ENCODE data around the gene DGKB.

The DGKB gene

DNA sequence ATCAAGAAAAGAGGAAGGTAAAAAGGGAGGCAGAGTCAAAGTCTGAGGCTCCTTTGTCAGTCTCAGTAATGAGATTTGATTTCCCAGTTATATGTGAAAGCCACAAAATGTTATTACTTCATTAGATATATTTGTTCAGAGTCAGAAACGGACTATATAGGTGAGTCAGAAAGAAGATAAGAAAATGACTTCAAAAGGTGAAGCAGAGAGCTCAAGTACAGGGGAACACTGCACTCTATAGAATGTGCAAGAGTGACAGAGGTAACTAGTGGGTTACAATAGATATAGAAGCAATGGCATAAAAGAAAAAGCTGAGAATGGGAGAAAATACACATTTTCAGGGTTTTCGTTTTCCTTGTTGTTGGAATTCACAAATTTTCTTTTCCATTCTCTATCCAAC lies 43.3 kb downstream of the DGKB start:
- peaks cover 4% of the 10 kb centered on the region; the same call in 1 of the 2 replicates for H3K9me3 ChIP-seq (ENCODE audit: insufficient read depth, low read depth, low read length)
- no peaks in the 10 kb centered on the region for H3K4me1 ChIP-seq (ENCODE audit: insufficient read depth, low read length)
- no peaks in the 10 kb centered on the region for H3K36me3 ChIP-seq (ENCODE audit: insufficient read depth, low read depth, low read length)
- H3K9ac ChIP-seq (ENCODE audit: low read depth, low read length), result no peak overlapping the region
- no peaks in the 10 kb centered on the region for H3K27me3 ChIP-seq (ENCODE audit: insufficient read depth, low read length)
- H3K4me3 ChIP-seq (ENCODE audit: low read length), result no peak overlapping the region
- no peak overlapping the region for H3K27ac ChIP-seq (ENCODE audit: low read length)

DNA sequence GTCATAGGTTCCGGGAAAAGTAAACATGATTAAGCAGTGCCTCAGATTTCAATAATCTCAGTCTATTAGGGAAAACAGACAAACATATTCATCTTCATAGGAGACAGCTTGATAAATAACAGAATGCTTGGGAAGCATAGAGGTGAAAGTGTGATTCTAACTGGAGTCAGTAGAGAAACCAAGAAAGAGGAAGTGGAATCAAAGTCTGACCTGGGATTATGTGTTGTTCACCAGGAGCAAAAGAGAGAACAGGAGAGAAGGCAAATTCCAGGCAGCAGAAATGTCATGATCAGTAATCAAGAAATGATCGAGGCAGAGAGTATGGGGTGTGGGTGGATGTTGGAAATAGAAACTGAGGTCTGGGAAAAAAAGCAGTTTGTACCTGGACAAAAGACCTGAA lies 43.7 kb downstream of the DGKB start:
- Histone ChIP-seq H3K27ac (ENCODE audit: low read length) (no peak overlapping the region), H3K27me3 (ENCODE audit: insufficient read depth, low read length) (no peaks in the 10 kb centered on the region), H3K9me3 (ENCODE audit: insufficient read depth, low read depth, low read length) (peaks cover 7% of the 10 kb centered on the region; the same call in 1 of the 2 replicates), H3K4me1 (ENCODE audit: insufficient read depth, low read length) (no peaks in the 10 kb centered on the region), H3K36me3 (ENCODE audit: insufficient read depth, low read depth, low read length) (no peaks in the 10 kb centered on the region), H3K4me3 (ENCODE audit: low read length) (no peak overlapping the region), H3K9ac (ENCODE audit: low read depth, low read length) (no peak overlapping the region)

DNA sequence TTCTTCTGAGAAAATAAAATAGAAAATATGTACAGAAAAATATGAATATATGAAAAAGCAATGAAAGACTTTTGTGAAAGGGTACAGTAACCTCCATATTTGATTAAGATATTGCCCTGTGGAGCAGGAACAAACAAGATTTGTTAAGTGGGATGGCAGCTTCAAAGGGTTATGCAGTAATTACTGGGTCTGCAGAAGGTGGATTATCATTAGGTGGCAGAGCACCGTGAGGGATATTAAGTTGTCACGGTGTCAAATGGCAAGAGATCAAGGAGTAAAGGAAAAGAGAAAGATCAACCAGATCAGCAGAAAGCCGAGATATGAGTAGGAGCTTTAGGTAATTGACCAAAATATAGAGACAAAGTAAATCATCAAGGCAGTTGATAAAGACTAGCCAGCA lies 44.1 kb downstream of the DGKB start:
- Histone ChIP-seq H3K9me3 (ENCODE audit: insufficient read depth, low read depth, low read length) (peaks cover 7% of the 10 kb centered on the region; the same call in 1 of the 2 replicates), H3K27ac (ENCODE audit: low read length) (no peak overlapping the region), H3K27me3 (ENCODE audit: insufficient read depth, low read length) (no peaks in the 10 kb centered on the region), H3K4me1 (ENCODE audit: insufficient read depth, low read length) (no peaks in the 10 kb centered on the region), H3K9ac (ENCODE audit: low read depth, low read length) (no peak overlapping the region), H3K36me3 (ENCODE audit: insufficient read depth, low read depth, low read length) (no peaks in the 10 kb centered on the region), H3K4me3 (ENCODE audit: low read length) (no peak overlapping the region)

DNA sequence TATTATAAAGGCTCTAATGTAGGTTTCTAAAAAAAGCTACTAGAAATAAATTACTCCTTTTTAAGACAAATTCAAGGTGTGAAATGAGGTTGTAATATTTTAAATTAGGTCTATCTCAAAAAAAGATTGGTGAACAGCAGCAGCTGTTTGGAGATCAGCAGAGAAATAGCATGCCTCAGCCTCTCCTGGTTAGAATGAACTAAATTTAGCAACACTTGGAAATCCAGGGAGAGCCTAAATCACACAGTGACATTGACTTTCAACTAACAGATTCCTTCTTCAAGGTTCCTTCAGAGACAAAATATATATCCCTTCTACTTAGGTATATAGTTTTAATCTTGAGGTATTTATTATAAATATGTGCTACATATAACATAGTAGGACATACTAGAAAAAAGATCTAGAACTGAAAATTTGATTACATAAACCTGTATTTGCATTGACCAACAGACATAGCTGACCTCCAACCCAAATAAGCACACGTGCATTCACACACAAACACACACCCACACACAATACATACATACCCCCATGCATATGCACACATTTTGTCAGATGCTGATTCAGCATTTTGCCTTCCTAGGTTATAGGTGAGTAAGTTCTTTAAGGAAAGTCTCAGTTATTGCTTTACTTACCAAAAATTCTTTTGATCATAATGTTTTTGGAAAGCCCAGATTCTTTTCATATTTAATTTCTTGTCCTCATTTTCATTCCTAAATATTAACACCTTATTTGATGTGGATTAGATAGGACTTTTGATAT lies 47.3 kb downstream of the DGKB start:
- peaks cover 7% of the 10 kb centered on the region; the same call in 1 of the 2 replicates for H3K9me3 ChIP-seq (ENCODE audit: insufficient read depth, low read depth, low read length)
- no peak overlapping the region for H3K4me3 ChIP-seq (ENCODE audit: low read length)
- no peaks in the 10 kb centered on the region for H3K27me3 ChIP-seq (ENCODE audit: insufficient read depth, low read length)
- no peak overlapping the region for H3K9ac ChIP-seq (ENCODE audit: low read depth, low read length)
- no peak overlapping the region for H3K27ac ChIP-seq (ENCODE audit: low read length)
- H3K4me1 ChIP-seq (ENCODE audit: insufficient read depth, low read length), result no peaks in the 10 kb centered on the region
- no peaks in the 10 kb centered on the region for H3K36me3 ChIP-seq (ENCODE audit: insufficient read depth, low read depth, low read length)

DNA sequence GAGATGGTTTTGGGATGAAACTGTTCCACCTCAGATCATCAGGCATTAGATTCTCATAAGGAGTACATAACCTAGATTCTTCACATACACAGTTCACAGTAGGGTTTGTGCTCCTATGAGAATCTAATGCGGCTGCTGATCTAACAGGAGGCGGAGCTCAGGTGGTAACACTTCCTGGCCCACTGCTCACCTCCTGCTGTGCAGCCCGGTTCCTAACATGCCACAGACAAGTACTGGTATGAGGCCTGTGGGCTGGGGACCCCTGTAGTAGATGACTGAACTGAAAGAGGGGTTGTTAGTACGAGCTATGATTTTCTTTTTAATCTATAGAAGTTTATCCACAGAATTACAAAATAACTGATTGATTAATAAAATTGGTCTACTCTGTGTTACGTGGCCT lies 48.1 kb downstream of the DGKB start:
- Histone ChIP-seq H3K36me3 (ENCODE audit: insufficient read depth, low read depth, low read length) (no peaks in the 10 kb centered on the region), H3K9ac (ENCODE audit: low read depth, low read length) (no peak overlapping the region), H3K27ac (ENCODE audit: low read length) (no peak overlapping the region), H3K4me3 (ENCODE audit: low read length) (no peak overlapping the region), H3K9me3 (ENCODE audit: insufficient read depth, low read depth, low read length) (peaks cover 7% of the 10 kb centered on the region; the same call in 1 of the 2 replicates), H3K27me3 (ENCODE audit: insufficient read depth, low read length) (no peaks in the 10 kb centered on the region), H3K4me1 (ENCODE audit: insufficient read depth, low read length) (no peaks in the 10 kb centered on the region)

DNA sequence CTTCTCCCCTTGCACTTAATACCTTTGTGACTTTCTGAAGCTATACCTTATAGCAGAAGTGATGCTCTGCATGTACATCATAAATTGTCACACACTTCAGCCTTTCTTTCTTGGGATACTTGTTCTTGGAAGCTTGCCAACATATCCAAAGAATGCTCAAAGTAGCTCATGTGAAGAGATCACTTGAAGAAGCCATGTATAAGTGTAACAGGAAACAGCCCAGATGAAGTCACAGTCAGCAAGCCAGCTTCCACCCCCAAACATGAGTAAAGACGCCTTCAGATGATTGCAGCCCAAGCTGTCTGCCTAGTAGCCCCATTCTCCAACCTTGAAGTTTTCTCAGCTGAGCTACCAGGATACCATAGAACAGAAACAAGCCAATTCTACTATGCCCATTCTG lies 50.9 kb downstream of the DGKB start:
- Histone ChIP-seq H3K9me3 (ENCODE audit: insufficient read depth, low read depth, low read length) (peaks cover 7% of the 10 kb centered on the region; the same call in 1 of the 2 replicates), H3K4me1 (ENCODE audit: insufficient read depth, low read length) (peaks cover 1% of the 10 kb centered on the region), H3K36me3 (ENCODE audit: insufficient read depth, low read depth, low read length) (no peaks in the 10 kb centered on the region), H3K4me3 (ENCODE audit: low read length) (no peak overlapping the region), H3K27ac (ENCODE audit: low read length) (no peak overlapping the region), H3K9ac (ENCODE audit: low read depth, low read length) (no peak overlapping the region), H3K27me3 (ENCODE audit: insufficient read depth, low read length) (no peaks in the 10 kb centered on the region)

DNA sequence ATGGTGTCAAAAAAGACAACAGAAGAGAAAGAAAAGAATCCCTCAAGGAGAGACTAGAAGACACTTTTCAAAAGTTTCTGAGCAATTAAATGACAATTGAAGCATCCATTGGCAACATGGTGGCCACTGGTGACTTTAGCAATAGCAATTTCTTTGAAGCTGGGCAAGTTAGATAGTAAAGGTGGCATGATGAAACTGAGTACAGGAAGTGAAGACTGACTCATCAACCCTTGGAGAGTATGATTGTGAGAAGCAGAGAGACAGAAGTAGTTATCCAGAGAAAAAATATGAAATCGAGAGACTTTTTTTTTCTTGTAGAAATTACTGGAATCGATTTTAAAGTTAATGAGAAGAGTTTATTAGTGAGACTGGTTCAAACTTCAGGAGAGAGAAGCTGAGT lies 52.5 kb downstream of the DGKB start:
- H3K27me3 ChIP-seq (ENCODE audit: insufficient read depth, low read length), result no peaks in the 10 kb centered on the region
- peaks cover 15% of the 10 kb centered on the region for H3K4me1 ChIP-seq (ENCODE audit: insufficient read depth, low read length)
- no peaks in the 10 kb centered on the region for H3K36me3 ChIP-seq (ENCODE audit: insufficient read depth, low read depth, low read length)
- H3K9me3 ChIP-seq (ENCODE audit: insufficient read depth, low read depth, low read length), result peaks cover 7% of the 10 kb centered on the region; the same call in 1 of the 2 replicates
- H3K27ac ChIP-seq (ENCODE audit: low read length), result no peak overlapping the region
- H3K4me3 ChIP-seq (ENCODE audit: low read length), result no peak overlapping the region
- H3K9ac ChIP-seq (ENCODE audit: low read depth, low read length), result no peak overlapping the region

DNA sequence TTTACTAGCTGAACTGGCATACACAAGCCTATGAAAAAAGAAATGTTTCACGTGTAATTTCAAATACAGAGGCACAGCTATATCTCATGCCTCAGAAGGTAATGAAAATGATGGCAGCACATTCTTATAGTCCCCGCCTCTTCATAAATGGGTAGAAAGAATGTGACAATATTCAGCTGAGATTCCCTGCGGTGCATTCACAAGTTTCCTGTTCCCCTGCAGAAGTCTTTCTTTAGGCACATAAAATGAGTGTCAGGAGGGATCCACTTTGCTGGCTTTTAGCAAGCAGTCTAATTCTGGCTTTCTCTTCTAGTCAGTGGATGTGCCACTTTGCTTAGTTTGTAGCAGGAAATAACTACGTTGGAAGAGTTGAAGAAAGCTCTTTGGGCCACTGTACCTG lies 56.1 kb downstream of the DGKB start:
- Histone ChIP-seq H3K36me3 (ENCODE audit: insufficient read depth, low read depth, low read length) (no peaks in the 10 kb centered on the region), H3K9me3 (ENCODE audit: insufficient read depth, low read depth, low read length) (no peaks in the 10 kb centered on the region), H3K4me3 (ENCODE audit: low read length) (peak overlapping the region; percentile 39; the same call in 1 of the 2 replicates), H3K9ac (ENCODE audit: low read depth, low read length) (no peak overlapping the region), H3K27ac (ENCODE audit: low read length) (peak overlapping the region; percentile 50), H3K27me3 (ENCODE audit: insufficient read depth, low read length) (no peaks in the 10 kb centered on the region), H3K4me1 (ENCODE audit: insufficient read depth, low read length) (peaks cover 15% of the 10 kb centered on the region)

DNA sequence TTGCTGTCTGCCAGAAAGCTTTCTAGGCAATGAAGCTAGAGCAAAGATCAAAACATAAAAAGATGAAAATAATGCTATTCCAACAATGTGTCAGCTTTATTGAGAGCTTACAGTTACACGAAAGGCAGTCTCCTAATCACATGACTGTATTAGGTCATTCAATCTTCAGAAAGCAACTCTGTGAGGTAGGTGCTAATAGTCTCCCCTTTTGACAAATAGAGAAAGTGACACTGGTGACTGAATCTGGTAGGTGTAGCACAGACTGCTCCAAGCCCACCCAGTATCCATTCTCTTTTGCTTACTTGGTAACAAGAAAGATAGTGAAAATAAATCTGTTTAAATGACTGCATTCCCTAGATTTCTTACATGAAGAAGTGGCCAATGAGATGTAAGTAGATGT lies 58.8 kb downstream of the DGKB start:
- Histone ChIP-seq H3K9me3 (ENCODE audit: insufficient read depth, low read depth, low read length) (no peaks in the 10 kb centered on the region), H3K27me3 (ENCODE audit: insufficient read depth, low read length) (no peaks in the 10 kb centered on the region), H3K9ac (ENCODE audit: low read depth, low read length) (no peak overlapping the region), H3K4me1 (ENCODE audit: insufficient read depth, low read length) (peaks cover 15% of the 10 kb centered on the region), H3K4me3 (ENCODE audit: low read length) (no peak overlapping the region), H3K36me3 (ENCODE audit: insufficient read depth, low read depth, low read length) (no peaks in the 10 kb centered on the region), H3K27ac (ENCODE audit: low read length) (no peak overlapping the region)

DNA sequence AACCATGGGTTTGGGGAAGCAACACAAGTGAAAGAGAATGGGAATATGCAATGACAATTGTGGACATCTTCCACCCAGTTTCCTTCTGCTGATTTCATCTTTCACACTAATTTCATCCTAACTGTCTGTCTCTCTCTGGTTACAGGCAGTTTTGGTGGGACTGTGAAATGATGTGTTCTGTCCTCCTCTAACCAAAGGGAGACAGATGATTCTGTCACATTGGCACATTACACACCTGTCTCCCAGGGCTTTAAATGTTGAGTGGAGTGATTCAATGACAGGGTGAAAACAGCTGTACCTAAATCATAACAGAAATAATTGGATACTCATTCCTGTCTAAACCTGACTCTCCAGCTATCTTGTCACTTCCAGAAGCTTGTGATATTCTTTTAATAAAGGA lies 60.0 kb downstream of the DGKB start:
- Histone ChIP-seq H3K27me3 (ENCODE audit: insufficient read depth, low read length) (no peaks in the 10 kb centered on the region), H3K36me3 (ENCODE audit: insufficient read depth, low read depth, low read length) (no peaks in the 10 kb centered on the region), H3K4me3 (ENCODE audit: low read length) (no peak overlapping the region), H3K9ac (ENCODE audit: low read depth, low read length) (no peak overlapping the region), H3K4me1 (ENCODE audit: insufficient read depth, low read length) (peaks cover 18% of the 10 kb centered on the region), H3K27ac (ENCODE audit: low read length) (no peak overlapping the region), H3K9me3 (ENCODE audit: insufficient read depth, low read depth, low read length) (no peaks in the 10 kb centered on the region)

DNA sequence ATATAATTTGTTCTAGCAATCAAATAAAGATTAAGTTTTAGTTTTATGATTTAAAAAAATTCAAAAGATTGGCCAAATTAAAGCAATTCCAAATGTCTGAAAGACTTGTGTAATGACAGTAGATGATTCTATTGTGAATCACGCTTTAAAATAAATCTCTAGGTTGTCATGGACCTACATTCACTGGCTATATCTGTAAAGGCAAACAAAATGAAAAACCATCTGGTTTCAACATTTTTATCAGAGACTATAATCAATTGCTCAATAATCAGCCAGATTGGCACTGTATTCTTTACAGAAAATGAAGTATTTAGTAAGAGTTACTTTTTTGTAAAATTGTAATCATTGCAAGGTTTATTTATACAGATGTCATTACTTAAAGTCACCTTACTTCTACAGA lies 60.7 kb downstream of the DGKB start:
- Histone ChIP-seq H3K9ac (ENCODE audit: low read depth, low read length) (no peak overlapping the region), H3K36me3 (ENCODE audit: insufficient read depth, low read depth, low read length) (no peaks in the 10 kb centered on the region), H3K4me3 (ENCODE audit: low read length) (no peak overlapping the region), H3K27ac (ENCODE audit: low read length) (no peak overlapping the region), H3K9me3 (ENCODE audit: insufficient read depth, low read depth, low read length) (no peaks in the 10 kb centered on the region), H3K4me1 (ENCODE audit: insufficient read depth, low read length) (peaks cover 24% of the 10 kb centered on the region), H3K27me3 (ENCODE audit: insufficient read depth, low read length) (no peaks in the 10 kb centered on the region)

DNA sequence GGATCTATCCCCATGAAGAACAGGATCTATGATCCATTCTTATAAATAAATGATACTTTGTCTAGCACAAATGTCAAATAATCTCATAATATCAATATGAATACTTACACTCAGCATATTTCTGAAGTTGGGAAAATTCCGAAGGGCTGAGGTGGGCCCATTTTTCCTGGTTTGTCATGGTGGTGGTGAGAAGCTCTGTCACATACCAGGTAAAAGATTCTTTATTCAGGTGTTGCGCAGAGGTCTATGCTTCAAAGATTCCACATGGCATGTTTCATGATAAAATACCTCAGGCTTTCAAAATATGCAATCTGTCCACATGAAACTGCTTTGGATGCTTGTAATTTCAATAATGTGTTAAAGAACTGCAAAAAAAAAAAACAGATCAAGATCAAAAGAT lies 61.5 kb downstream of the DGKB start:
- H3K4me3 ChIP-seq (ENCODE audit: low read length), result no peak overlapping the region
- H3K4me1 ChIP-seq (ENCODE audit: insufficient read depth, low read length), result peaks cover 23% of the 10 kb centered on the region; the same call in 1 of the 2 replicates
- H3K9ac ChIP-seq (ENCODE audit: low read depth, low read length), result no peak overlapping the region
- H3K36me3 ChIP-seq (ENCODE audit: insufficient read depth, low read depth, low read length), result no peaks in the 10 kb centered on the region
- H3K27ac ChIP-seq (ENCODE audit: low read length), result no peak overlapping the region
- H3K9me3 ChIP-seq (ENCODE audit: insufficient read depth, low read depth, low read length), result no peaks in the 10 kb centered on the region
- H3K27me3 ChIP-seq (ENCODE audit: insufficient read depth, low read length), result no peaks in the 10 kb centered on the region

Measured in iPS-20b (cell line).